Liver (tissue), 9 donors: ENCODE results near the gene SEMA7A. TPM values are rescaled to one million over a fixed set of nuclear protein-coding genes. Genes with fewer than 3 reads are reported as not detected.

ENCODE experiments used
- DNase-seq: peaks from one replicate; pipeline ENCODE4 v3.0.0-alpha.2; 2017; ENCODE audit warnings: low spot score
- H3K27ac ChIP-seq, 2 donors: one replicate each; pipeline ENCODE4 v1.7.0; 2013; ENCODE audit warnings: inconsistent platforms in 2 of 2, low read length in 2 of 2, control low read depth in 1 of 2, low read depth in 1 of 2, mild to moderate bottlenecking in 1 of 2
- H3K27me3 ChIP-seq, 4 donors: one replicate each; pipeline versions ENCODE4 v1.6.1 to v1.7.0; 2013; ENCODE audit warnings: low read length in 3 of 4, inconsistent platforms in 1 of 4, mild to moderate bottlenecking in 1 of 4, moderate library complexity in 1 of 4; ENCODE audit not compliant: control insufficient read depth in 4 of 4, insufficient read depth in 4 of 4
- H3K36me3 ChIP-seq, 4 donors: one replicate each; pipeline versions ENCODE4 v1.6.1 to v1.7.0; 2013; ENCODE audit warnings: low read length in 3 of 4, mild to moderate bottlenecking in 3 of 4, low read depth in 1 of 4, moderate library complexity in 1 of 4; ENCODE audit not compliant: control insufficient read depth in 4 of 4, insufficient read depth in 3 of 4
- H3K4me1 ChIP-seq, 4 donors: one replicate each; pipeline versions ENCODE4 v1.6.1 to v1.7.0; 2013; ENCODE audit warnings: low read length in 3 of 4, mild to moderate bottlenecking in 3 of 4, moderate library complexity in 1 of 4; ENCODE audit not compliant: control insufficient read depth in 4 of 4, insufficient read depth in 4 of 4
- H3K4me3 ChIP-seq, 3 donors: one replicate each; pipeline versions ENCODE4 v1.6.1 to v1.7.0; 2013; ENCODE audit warnings: low read length in 3 of 3, control low read depth in 1 of 3, low read depth in 1 of 3, mild to moderate bottlenecking in 1 of 3
- H3K9ac ChIP-seq, 2 donors: one replicate each; pipeline ENCODE4 v1.7.0; 2013; ENCODE audit warnings: low read length in 2 of 2, mild to moderate bottlenecking in 2 of 2, moderate library complexity in 2 of 2, control low read depth in 1 of 2, low read depth in 1 of 2
- H3K9me3 ChIP-seq, 4 donors: one replicate each; pipeline versions ENCODE4 v1.6.1 to v1.7.0; 2013; ENCODE audit warnings: low read length in 3 of 4; ENCODE audit not compliant: control insufficient read depth in 4 of 4
- ATF3 ChIP-seq: IDR thresholded peaks from 2 replicates; pipeline ENCODE4 v1.6.1; 2016; ENCODE audit warnings: antibody characterized with exemption
- CTCF ChIP-seq: fragments of 150-350 bp; IDR thresholded peaks from 2 replicates; pipeline ENCODE4 v1.5.1; 2017; ENCODE audit warnings: improper control_type of control experiment, low read depth, low read length; ENCODE audit not compliant: missing input control
- EGR1 ChIP-seq, 2 donors: IDR thresholded peaks; 2 replicates each; pipeline ENCODE4 v1.6.1; 2016 to 2018; ENCODE audit warnings: antibody characterized with exemption in 2 of 2, low read depth in 2 of 2
- FOXA1 ChIP-seq: IDR thresholded peaks from 2 replicates; pipeline ENCODE4 v1.6.1; 2016; ENCODE audit warnings: antibody characterized with exemption
- FOXA2 ChIP-seq: IDR thresholded peaks from 2 replicates; pipeline ENCODE4 v1.6.1; 2016; ENCODE audit warnings: antibody characterized with exemption
- HNF4A ChIP-seq, 2 donors: conservative IDR thresholded peaks; 2 replicates each; pipeline ENCODE4 v1.6.1; 2016; ENCODE audit warnings: antibody characterized with exemption in 2 of 2, mild to moderate bottlenecking in 2 of 2
- HNF4G ChIP-seq: IDR thresholded peaks from 2 replicates; pipeline ENCODE4 v1.6.1; 2016; ENCODE audit warnings: antibody characterized with exemption
- JUND ChIP-seq, 2 donors: IDR thresholded peaks; 2 replicates each; pipeline ENCODE4 v1.6.1; 2016; ENCODE audit warnings: antibody characterized with exemption in 2 of 2
- MAX ChIP-seq: IDR thresholded peaks from 2 replicates; pipeline ENCODE4 v1.6.1; 2016; ENCODE audit warnings: antibody characterized with exemption
- RAD21 ChIP-seq, 2 donors: IDR thresholded peaks; 2 replicates each; pipeline ENCODE4 v1.6.1; 2016; ENCODE audit warnings: antibody characterized with exemption in 2 of 2, mild to moderate bottlenecking in 2 of 2
- REST ChIP-seq: IDR thresholded peaks from 2 replicates; pipeline ENCODE4 v1.6.1; 2016; ENCODE audit warnings: antibody characterized with exemption, mild to moderate bottlenecking
- SP1 ChIP-seq: IDR thresholded peaks from 2 replicates; pipeline ENCODE4 v1.6.1; 2018; ENCODE audit warnings: antibody characterized with exemption, mild to moderate bottlenecking
- TAF1 ChIP-seq: conservative IDR thresholded peaks from 2 replicates; pipeline ENCODE4 v1.6.1; 2016; ENCODE audit warnings: antibody characterized with exemption, mild to moderate bottlenecking
- YY1 ChIP-seq: IDR thresholded peaks from 2 replicates; pipeline ENCODE4 v1.6.1; 2016; ENCODE audit warnings: antibody characterized with exemption, mild to moderate bottlenecking
- ZBTB33 ChIP-seq: IDR thresholded peaks from 2 replicates; pipeline ENCODE4 v1.6.1; 2016; ENCODE audit warnings: antibody characterized with exemption
- WGBS: extraction: QIAGEN DNeasy Blood & Tissue Kit; methylation state at CpG from one replicate; pipeline ENCODE4 v1.1.7; 2013; 5-methylcytosine and 5-hydroxymethylcytosine counted together
- polyA plus RNA-seq, 2 donors: library from polyadenylated mRNA; stranded (reverse) in 1 of 2; unstranded in 1 of 2; fragments of 200-250 nt in 1 of 2; fragments of >200 nt in 1 of 2; fragmentation: Nextera tagmentation in 1 of 2; extraction: Ambion mirVana in 1 of 2; gene quantifications; one replicate each; pipeline versions ENCODE4 v1.2.1 to v1.2.3, GENCODE V29; 2013 to 2015
- total RNA-seq, 2 donors: library from RNA; depleted of rRNA; stranded (reverse); fragments of >200 nt; gene quantifications; one replicate each; pipeline ENCODE4 v1.2.3, GENCODE V29; 2014
- donor health status: healthy.
- donor health status: healthy.
- donor health status: healthy.
- donor health status: healthy.
- donor health status: healthy.

The SEMA7A gene
- total and polyA plus RNA-seq, 4 donors, result 0.14 to 18.1 (median 1.4) TPM

GRCh38 chr15:74418575-74419338, 15.0 kb downstream of the SEMA7A start:
- Histone ChIP-seq H3K4me1 (peaks cover 0 to 7% (median 2%) of the 10 kb centered on the region in 4 donors), H3K4me3 (no peak overlapping the region), H3K27me3 (no peaks in the 10 kb centered on the region), H3K9ac (no peak overlapping the region), H3K27ac (no peak overlapping the region), H3K9me3 (no peaks in the 10 kb centered on the region), H3K36me3 (no peaks in the 10 kb centered on the region)
- DNase-seq, result no peak
- TF ChIP-seq FOXA1, result no peak
- TF ChIP-seq SP1, result peak; percentile 51
- TF ChIP-seq EGR1 (IDR thresholded peaks at IDR 0.05; ENCODE audit: low read depth in 2 of 2), result peak in 1 of 2 donors; percentile 40
- peak; percentile 74 to 80 for TF ChIP-seq HNF4A (conservative IDR thresholded peaks at IDR 0.05)
- 57% methylated on average over 16 of the region's 16 CpGs for WGBS

GRCh38 chr15:74417670-74418069, 16.1 kb downstream of the SEMA7A start:
- Histone ChIP-seq H3K27me3 (no peaks in the 10 kb centered on the region), H3K9ac (no peak overlapping the region), H3K36me3 (no peaks in the 10 kb centered on the region), H3K27ac (no peak overlapping the region), H3K4me3 (no peak overlapping the region), H3K4me1 (peaks cover 0 to 7% (median 2%) of the 10 kb centered on the region in 4 donors), H3K9me3 (no peaks in the 10 kb centered on the region)
- WGBS, result 96% methylated on average over 9 of the region's 9 CpGs
- no peak for DNase-seq
- TF ChIP-seq ZBTB33, result no peak
- TF ChIP-seq HNF4G, result no peak
- TF ChIP-seq HNF4A (conservative IDR thresholded peaks at IDR 0.05), result no peak
- TF ChIP-seq EGR1 (IDR thresholded peaks at IDR 0.05; ENCODE audit: low read depth in 2 of 2), result no peak

GRCh38 chr15:74417225-74417624, 16.5 kb downstream of the SEMA7A start:
- Histone ChIP-seq H3K27me3 (no peaks in the 10 kb centered on the region), H3K27ac (no peak overlapping the region), H3K36me3 (no peaks in the 10 kb centered on the region), H3K4me3 (no peak overlapping the region), H3K9ac (no peak overlapping the region), H3K4me1 (peaks cover 0 to 7% (median 2%) of the 10 kb centered on the region in 4 donors), H3K9me3 (no peaks in the 10 kb centered on the region)
- no peak for TF ChIP-seq YY1
- no peak for TF ChIP-seq HNF4G
- TF ChIP-seq EGR1 (IDR thresholded peaks at IDR 0.05; ENCODE audit: low read depth in 2 of 2), result no peak
- no peak for TF ChIP-seq RAD21 (IDR thresholded peaks at IDR 0.05)
- no peak for TF ChIP-seq FOXA2
- TF ChIP-seq SP1, result no peak
- no peak for TF ChIP-seq REST
- no peak for TF ChIP-seq CTCF
- no peak for TF ChIP-seq ZBTB33
- no peak for TF ChIP-seq JUND (IDR thresholded peaks at IDR 0.05)
- no peak for TF ChIP-seq ATF3
- no peak for TF ChIP-seq FOXA1
- TF ChIP-seq MAX, result no peak
- TF ChIP-seq HNF4A (conservative IDR thresholded peaks at IDR 0.05), result no peak
- no peak for TF ChIP-seq TAF1
- WGBS, result 97% methylated on average over 13 of the region's 13 CpGs
- DNase-seq, result no peak
